K562 (cell line): ENCODE results near the gene EXOC3. TPM values are rescaled to one million over a fixed set of nuclear protein-coding genes. Genes with fewer than 3 reads are reported as not detected.

Experiments used
- SREBF1 ChIP-seq: fragments of 150-350 bp; IDR thresholded peaks from 2 replicates; pipeline ENCODE4 v1.6.1; 2014; ENCODE audit warnings: antibody characterized with exemption, low read depth, low read length, borderline replicate concordance
- polyA plus RNA-seq, 8 experiments: library from polyadenylated mRNA; depleted of rRNA in 4 of 8; stranded (reverse) in 5 of 8; unstranded in 3 of 8; fragments of >200 nt; fragmentation: Nextera tagmentation in 2 of 8; fragmentation: Illumina TruSeq in 1 of 8; extraction: Ambion mirVana in 2 of 8; extraction: Trizol in 1 of 8; gene quantifications; 2 replicates each; pipeline versions ENCODE4 v1.2.1 to v1.2.3, GENCODE V29; 2011 to 2014; ENCODE audit warnings: inconsistent platforms in 1 of 8, missing spikeins in 1 of 8
- total RNA-seq, 7 experiments: library from RNA; depleted of rRNA in 6 of 7; stranded (reverse); fragments of >200 nt in 6 of 7; fragmentation: Illumina TruSeq in 2 of 7; extraction: Trizol in 2 of 7; gene quantifications; 2 replicates each; pipeline versions ENCODE4 v1.2.1 to v1.2.3, GENCODE V29; 2011 to 2021; ENCODE audit warnings: low replicate concordance in 1 of 7
- TF ChIP-seq, protein P1 (sequence below): fragments of 450-650 bp; IDR thresholded peaks from 2 replicates; pipeline ENCODE4 v1.7.0; 2016; ENCODE audit warnings: borderline replicate concordance
- TF ChIP-seq, protein P2 (sequence below): sonication (generic); formaldehyde crosslinking; IDR thresholded peaks from 2 replicates; pipeline ENCODE4 v1.8.1; 2023; ENCODE audit warnings: missing genetic modification reagents, mild to moderate bottlenecking, borderline replicate concordance

Gene EXOC3
- total and polyA plus RNA-seq, 9 of the 15 experiments (the other 6 are each of a cell fraction or from before 2014, with no cell fraction given) = 1.4 to 41.9 (median 22.4) TPM

DNA sequence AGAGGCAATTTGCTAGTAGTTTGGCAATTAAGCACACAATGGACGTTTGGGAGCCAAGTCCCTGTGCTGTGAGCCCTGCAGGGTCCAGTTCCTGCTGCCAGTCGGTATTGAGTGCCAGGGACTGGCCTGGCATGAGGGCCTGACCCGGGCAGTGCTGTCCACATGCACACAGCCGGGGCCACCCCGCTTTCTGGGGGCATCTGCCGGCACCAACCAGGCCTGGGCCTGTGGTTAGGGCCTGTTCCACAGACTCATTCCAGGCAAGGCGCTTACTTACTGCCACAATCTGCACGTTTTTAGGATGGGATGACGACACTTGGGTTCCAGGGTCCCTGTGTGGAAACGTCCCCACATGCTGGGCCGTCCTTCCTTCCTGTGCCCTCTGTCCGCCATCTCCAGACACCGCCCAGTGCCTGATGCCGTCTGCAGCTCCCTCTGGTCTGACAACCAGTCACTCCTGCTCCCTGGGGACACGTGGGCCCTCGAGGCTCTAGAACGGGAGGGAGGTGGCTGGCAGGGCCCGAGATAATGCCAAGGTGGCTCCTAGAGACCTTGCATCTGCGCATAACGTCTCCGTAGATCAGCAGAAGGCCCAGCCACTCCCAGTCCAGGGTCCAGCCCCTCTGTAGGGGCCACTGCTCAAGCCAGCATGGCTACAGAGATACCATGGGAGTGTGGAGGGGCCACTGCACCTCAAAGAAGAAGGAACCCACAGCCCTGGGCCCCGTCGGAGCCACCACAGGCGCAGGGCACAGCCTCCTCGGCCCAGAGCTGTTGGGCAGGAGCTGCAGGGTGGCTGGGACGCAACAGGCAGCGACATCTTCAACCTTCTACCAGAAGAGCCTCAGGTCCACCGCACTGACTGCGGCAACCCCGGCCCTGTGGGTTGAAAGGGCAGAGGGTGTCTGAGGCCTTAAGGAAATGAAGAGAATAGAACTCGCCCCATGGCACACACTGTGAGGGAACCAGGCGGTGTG, 56.5 kb downstream of the EXOC3 start (continued):
- no peak for TF ChIP-seq SREBF1
- TF ChIP-seq, protein P1, sequence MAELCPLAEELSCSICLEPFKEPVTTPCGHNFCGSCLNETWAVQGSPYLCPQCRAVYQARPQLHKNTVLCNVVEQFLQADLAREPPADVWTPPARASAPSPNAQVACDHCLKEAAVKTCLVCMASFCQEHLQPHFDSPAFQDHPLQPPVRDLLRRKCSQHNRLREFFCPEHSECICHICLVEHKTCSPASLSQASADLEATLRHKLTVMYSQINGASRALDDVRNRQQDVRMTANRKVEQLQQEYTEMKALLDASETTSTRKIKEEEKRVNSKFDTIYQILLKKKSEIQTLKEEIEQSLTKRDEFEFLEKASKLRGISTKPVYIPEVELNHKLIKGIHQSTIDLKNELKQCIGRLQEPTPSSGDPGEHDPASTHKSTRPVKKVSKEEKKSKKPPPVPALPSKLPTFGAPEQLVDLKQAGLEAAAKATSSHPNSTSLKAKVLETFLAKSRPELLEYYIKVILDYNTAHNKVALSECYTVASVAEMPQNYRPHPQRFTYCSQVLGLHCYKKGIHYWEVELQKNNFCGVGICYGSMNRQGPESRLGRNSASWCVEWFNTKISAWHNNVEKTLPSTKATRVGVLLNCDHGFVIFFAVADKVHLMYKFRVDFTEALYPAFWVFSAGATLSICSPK = no peak
- TF ChIP-seq, protein P2, sequence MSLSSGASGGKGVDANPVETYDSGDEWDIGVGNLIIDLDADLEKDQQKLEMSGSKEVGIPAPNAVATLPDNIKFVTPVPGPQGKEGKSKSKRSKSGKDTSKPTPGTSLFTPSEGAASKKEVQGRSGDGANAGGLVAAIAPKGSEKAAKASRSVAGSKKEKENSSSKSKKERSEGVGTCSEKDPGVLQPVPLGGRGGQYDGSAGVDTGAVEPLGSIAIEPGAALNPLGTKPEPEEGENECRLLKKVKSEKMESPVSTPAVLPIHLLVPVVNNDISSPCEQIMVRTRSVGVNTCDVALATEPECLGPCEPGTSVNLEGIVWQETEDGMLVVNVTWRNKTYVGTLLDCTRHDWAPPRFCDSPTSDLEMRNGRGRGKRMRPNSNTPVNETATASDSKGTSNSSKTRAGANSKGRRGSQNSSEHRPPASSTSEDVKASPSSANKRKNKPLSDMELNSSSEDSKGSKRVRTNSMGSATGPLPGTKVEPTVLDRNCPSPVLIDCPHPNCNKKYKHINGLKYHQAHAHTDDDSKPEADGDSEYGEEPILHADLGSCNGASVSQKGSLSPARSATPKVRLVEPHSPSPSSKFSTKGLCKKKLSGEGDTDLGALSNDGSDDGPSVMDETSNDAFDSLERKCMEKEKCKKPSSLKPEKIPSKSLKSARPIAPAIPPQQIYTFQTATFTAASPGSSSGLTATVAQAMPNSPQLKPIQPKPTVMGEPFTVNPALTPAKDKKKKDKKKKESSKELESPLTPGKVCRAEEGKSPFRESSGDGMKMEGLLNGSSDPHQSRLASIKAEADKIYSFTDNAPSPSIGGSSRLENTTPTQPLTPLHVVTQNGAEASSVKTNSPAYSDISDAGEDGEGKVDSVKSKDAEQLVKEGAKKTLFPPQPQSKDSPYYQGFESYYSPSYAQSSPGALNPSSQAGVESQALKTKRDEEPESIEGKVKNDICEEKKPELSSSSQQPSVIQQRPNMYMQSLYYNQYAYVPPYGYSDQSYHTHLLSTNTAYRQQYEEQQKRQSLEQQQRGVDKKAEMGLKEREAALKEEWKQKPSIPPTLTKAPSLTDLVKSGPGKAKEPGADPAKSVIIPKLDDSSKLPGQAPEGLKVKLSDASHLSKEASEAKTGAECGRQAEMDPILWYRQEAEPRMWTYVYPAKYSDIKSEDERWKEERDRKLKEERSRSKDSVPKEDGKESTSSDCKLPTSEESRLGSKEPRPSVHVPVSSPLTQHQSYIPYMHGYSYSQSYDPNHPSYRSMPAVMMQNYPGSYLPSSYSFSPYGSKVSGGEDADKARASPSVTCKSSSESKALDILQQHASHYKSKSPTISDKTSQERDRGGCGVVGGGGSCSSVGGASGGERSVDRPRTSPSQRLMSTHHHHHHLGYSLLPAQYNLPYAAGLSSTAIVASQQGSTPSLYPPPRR (CRISPR knock-in tag) = no peak
